HEK293 (cell line): ENCODE data around the gene GPRIN2.

ENCODE experiments used
- BCL11A ChIP-seq: fragments of 450-650 bp; formaldehyde crosslinking; IDR thresholded peaks from 2 replicates; pipeline ENCODE4 v1.5.1; 2016; ENCODE audit warnings: low read depth, missing biosample characterization, missing genetic modification characterization
- GLI4 ChIP-seq: fragments of 450-650 bp; formaldehyde crosslinking; IDR thresholded peaks from 2 replicates; pipeline ENCODE4 v1.5.1; 2016; ENCODE audit warnings: missing biosample characterization, missing genetic modification characterization
- SP3 ChIP-seq: fragments of 450-650 bp; formaldehyde crosslinking; IDR thresholded peaks from 2 replicates; pipeline ENCODE4 v1.5.1; 2016; ENCODE audit warnings: missing biosample characterization, missing genetic modification characterization
- ZNF121 ChIP-seq: fragments of 450-650 bp; formaldehyde crosslinking; IDR thresholded peaks from 2 replicates; pipeline ENCODE4 v1.5.1; 2016; ENCODE audit warnings: missing biosample characterization, missing genetic modification characterization
- ZNF202 ChIP-seq: fragments of 450-650 bp; formaldehyde crosslinking; IDR thresholded peaks from 2 replicates; pipeline ENCODE4 v1.5.1; 2016; ENCODE audit warnings: missing biosample characterization, missing genetic modification characterization, borderline replicate concordance
- ZNF24 ChIP-seq: fragments of 450-650 bp; formaldehyde crosslinking; IDR thresholded peaks from 2 replicates; pipeline ENCODE4 v1.5.1; 2016; ENCODE audit warnings: missing biosample characterization, missing genetic modification characterization
- ZNF266 ChIP-seq: fragments of 450-650 bp; formaldehyde crosslinking; IDR thresholded peaks from 2 replicates; pipeline ENCODE4 v1.5.1; 2016; ENCODE audit warnings: missing biosample characterization, missing genetic modification characterization, low read depth
- ZNF311 ChIP-seq: fragments of 450-650 bp; formaldehyde crosslinking; IDR thresholded peaks from 2 replicates; pipeline ENCODE4 v1.5.1; 2017; ENCODE audit warnings: missing biosample characterization, missing genetic modification characterization, borderline replicate concordance
- ZNF391 ChIP-seq: fragments of 450-650 bp; formaldehyde crosslinking; IDR thresholded peaks from 2 replicates; pipeline ENCODE4 v1.5.1; 2016; ENCODE audit warnings: low read depth, missing biosample characterization, missing genetic modification characterization, borderline replicate concordance
- ZNF510 ChIP-seq: fragments of 450-650 bp; formaldehyde crosslinking; IDR thresholded peaks from 2 replicates; pipeline ENCODE4 v1.5.1; 2018; ENCODE audit warnings: mild to moderate bottlenecking, missing genetic modification characterization, missing biosample characterization; ENCODE audit not compliant: insufficient replicate concordance
- ZNF571 ChIP-seq: fragments of 450-650 bp; formaldehyde crosslinking; IDR thresholded peaks from 2 replicates; pipeline ENCODE4 v1.5.0; 2017; ENCODE audit warnings: missing biosample characterization, missing genetic modification characterization
- ZNF623 ChIP-seq: fragments of 450-650 bp; formaldehyde crosslinking; IDR thresholded peaks from 2 replicates; pipeline ENCODE4 v1.5.1; 2016; ENCODE audit warnings: missing biosample characterization, missing genetic modification characterization
- ZNF677 ChIP-seq: fragments of 450-650 bp; IDR thresholded peaks from 2 replicates; pipeline ENCODE4 v1.5.0; 2018; ENCODE audit warnings: missing biosample characterization, mild to moderate bottlenecking, missing genetic modification characterization, moderate library complexity
- ZNF76 ChIP-seq: fragments of 450-650 bp; formaldehyde crosslinking; IDR thresholded peaks from 2 replicates; pipeline ENCODE4; 2016; ENCODE audit warnings: low read depth, missing biosample characterization, missing genetic modification characterization, borderline replicate concordance
- ZNF830 ChIP-seq: fragments of 450-650 bp; IDR thresholded peaks from 2 replicates; pipeline ENCODE4 v1.5.0; 2018; ENCODE audit warnings: missing biosample characterization, missing genetic modification characterization, low read depth, mild to moderate bottlenecking, moderate library complexity
- ZSCAN23 ChIP-seq: fragments of 450-650 bp; formaldehyde crosslinking; IDR thresholded peaks from 2 replicates; pipeline ENCODE4 v1.5.1; 2016; ENCODE audit warnings: missing biosample characterization, missing genetic modification characterization
- TF ChIP-seq, protein P1 (sequence below): fragments of 450-650 bp; formaldehyde crosslinking; IDR thresholded peaks from 2 replicates; pipeline ENCODE4 v1.5.1; 2016; ENCODE audit warnings: missing biosample characterization, missing genetic modification characterization, borderline replicate concordance
- TF ChIP-seq, protein P2 (sequence below): fragments of 450-650 bp; formaldehyde crosslinking; optimal IDR thresholded peaks from 2 replicates; pipeline ENCODE3; 2016; ENCODE audit warnings: missing biosample characterization, mild to moderate bottlenecking, missing genetic modification characterization
- TF ChIP-seq, protein P3 (sequence below): fragments of 450-650 bp; formaldehyde crosslinking; IDR thresholded peaks from 2 replicates; pipeline ENCODE4; 2016; ENCODE audit warnings: missing biosample characterization, missing genetic modification characterization
- TF ChIP-seq, protein P4 (sequence below): fragments of 450-650 bp; formaldehyde crosslinking; IDR thresholded peaks from 2 replicates; pipeline ENCODE4 v1.5.1; 2016; ENCODE audit warnings: missing biosample characterization, missing genetic modification characterization
- TF ChIP-seq, protein P5 (sequence below): fragments of 450-650 bp; formaldehyde crosslinking; IDR thresholded peaks from 2 replicates; pipeline ENCODE4 v1.5.1; 2017; ENCODE audit warnings: missing biosample characterization, missing genetic modification characterization
- TF ChIP-seq, protein P6 (sequence below): fragments of 450-650 bp; formaldehyde crosslinking; IDR thresholded peaks from 2 replicates; pipeline ENCODE4 v1.5.1; 2016; ENCODE audit warnings: missing biosample characterization, missing genetic modification characterization
- TF ChIP-seq, protein P7 (sequence below): fragments of 450-650 bp; formaldehyde crosslinking; IDR thresholded peaks from 2 replicates; pipeline ENCODE4 v1.5.1; 2016; ENCODE audit warnings: missing biosample characterization, missing genetic modification characterization

GPRIN2 gene

DNA sequence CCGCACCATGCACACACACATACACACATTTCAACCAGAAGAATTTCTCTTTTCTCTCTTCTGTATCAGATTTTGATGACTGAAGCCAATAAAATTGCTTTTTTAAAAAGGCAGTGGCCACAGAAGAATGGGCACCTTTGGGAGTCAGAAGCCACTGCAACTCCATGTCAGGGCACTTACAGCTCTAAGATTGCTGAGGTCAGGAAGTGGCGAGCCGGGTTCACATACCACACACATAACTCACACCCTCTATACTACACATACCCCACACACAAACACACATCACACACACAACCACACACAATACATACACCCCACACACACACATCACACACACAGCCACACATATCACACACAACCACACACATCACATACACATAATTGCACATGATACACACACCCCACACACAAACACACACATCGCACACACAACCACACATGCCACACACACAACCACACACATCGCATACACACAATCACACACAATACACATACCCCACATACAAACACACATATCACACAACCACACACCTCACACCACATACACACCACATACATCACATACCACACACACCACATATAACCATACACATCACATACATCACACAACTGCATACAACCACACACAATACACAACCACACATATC, 31.2 kb downstream of the GPRIN2 start (continued):
- TF ChIP-seq, protein P1, sequence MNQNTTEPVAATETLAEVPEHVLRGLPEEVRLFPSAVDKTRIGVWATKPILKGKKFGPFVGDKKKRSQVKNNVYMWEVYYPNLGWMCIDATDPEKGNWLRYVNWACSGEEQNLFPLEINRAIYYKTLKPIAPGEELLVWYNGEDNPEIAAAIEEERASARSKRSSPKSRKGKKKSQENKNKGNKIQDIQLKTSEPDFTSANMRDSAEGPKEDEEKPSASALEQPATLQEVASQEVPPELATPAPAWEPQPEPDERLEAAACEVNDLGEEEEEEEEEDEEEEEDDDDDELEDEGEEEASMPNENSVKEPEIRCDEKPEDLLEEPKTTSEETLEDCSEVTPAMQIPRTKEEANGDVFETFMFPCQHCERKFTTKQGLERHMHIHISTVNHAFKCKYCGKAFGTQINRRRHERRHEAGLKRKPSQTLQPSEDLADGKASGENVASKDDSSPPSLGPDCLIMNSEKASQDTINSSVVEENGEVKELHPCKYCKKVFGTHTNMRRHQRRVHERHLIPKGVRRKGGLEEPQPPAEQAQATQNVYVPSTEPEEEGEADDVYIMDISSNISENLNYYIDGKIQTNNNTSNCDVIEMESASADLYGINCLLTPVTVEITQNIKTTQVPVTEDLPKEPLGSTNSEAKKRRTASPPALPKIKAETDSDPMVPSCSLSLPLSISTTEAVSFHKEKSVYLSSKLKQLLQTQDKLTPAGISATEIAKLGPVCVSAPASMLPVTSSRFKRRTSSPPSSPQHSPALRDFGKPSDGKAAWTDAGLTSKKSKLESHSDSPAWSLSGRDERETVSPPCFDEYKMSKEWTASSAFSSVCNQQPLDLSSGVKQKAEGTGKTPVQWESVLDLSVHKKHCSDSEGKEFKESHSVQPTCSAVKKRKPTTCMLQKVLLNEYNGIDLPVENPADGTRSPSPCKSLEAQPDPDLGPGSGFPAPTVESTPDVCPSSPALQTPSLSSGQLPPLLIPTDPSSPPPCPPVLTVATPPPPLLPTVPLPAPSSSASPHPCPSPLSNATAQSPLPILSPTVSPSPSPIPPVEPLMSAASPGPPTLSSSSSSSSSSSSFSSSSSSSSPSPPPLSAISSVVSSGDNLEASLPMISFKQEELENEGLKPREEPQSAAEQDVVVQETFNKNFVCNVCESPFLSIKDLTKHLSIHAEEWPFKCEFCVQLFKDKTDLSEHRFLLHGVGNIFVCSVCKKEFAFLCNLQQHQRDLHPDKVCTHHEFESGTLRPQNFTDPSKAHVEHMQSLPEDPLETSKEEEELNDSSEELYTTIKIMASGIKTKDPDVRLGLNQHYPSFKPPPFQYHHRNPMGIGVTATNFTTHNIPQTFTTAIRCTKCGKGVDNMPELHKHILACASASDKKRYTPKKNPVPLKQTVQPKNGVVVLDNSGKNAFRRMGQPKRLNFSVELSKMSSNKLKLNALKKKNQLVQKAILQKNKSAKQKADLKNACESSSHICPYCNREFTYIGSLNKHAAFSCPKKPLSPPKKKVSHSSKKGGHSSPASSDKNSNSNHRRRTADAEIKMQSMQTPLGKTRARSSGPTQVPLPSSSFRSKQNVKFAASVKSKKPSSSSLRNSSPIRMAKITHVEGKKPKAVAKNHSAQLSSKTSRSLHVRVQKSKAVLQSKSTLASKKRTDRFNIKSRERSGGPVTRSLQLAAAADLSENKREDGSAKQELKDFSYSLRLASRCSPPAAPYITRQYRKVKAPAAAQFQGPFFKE (tag by site-specific recombination): peak; percentile 92
- TF ChIP-seq ZNF571 (tag by site-specific recombination) (peak; percentile 92), ZNF623 (no peak), ZNF266 (tag by site-specific recombination) (peak; percentile 23), ZNF76 (tag by site-specific recombination) (no peak), ZNF202 (tag by site-specific recombination) (peak; percentile 6; the same call in 1 of the 2 replicates), ZNF391 (tag by site-specific recombination) (peak; percentile 12; the same call in 1 of the 2 replicates), ZNF24 (tag by site-specific recombination) (no peak), BCL11A (tag by site-specific recombination) (peak; percentile 62), GLI4 (tag by site-specific recombination) (peak; percentile 70; the same call in 1 of the 2 replicates), ZNF677 (tag by site-specific recombination) (no peak), ZNF510 (tag by site-specific recombination) (no peak), ZNF830 (no peak), ZNF121 (no peak), SP3 (tag by site-specific recombination) (no peak), ZSCAN23 (tag by site-specific recombination) (0 out of 2 replicates have a peak, but pooled peaks have one; percentile 89), ZNF311 (tag by site-specific recombination) (0 out of 2 replicates have a peak, but pooled peaks have one; percentile 36)
- TF ChIP-seq, protein P2, sequence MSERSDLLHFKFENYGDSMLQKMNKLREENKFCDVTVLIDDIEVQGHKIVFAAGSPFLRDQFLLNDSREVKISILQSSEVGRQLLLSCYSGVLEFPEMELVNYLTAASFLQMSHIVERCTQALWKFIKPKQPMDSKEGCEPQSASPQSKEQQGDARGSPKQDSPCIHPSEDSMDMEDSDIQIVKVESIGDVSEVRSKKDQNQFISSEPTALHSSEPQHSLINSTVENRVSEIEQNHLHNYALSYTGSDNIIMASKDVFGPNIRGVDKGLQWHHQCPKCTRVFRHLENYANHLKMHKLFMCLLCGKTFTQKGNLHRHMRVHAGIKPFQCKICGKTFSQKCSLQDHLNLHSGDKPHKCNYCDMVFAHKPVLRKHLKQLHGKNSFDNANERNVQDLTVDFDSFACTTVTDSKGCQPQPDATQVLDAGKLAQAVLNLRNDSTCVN (tag by site-specific recombination): peak; percentile 29
- TF ChIP-seq, protein P3, sequence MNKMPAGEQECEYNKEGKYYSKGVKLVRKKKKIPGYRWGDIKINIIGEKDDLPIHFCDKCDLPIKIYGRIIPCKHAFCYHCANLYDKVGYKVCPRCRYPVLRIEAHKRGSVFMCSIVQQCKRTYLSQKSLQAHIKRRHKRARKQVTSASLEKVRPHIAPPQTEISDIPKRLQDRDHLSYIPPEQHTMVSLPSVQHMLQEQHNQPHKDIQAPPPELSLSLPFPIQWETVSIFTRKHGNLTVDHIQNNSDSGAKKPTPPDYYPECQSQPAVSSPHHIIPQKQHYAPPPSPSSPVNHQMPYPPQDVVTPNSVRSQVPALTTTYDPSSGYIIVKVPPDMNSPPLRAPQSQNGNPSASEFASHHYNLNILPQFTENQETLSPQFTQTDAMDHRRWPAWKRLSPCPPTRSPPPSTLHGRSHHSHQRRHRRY (tag by site-specific recombination): 0 out of 2 replicates have a peak, but pooled peaks have one; percentile 37
- TF ChIP-seq, protein P4, sequence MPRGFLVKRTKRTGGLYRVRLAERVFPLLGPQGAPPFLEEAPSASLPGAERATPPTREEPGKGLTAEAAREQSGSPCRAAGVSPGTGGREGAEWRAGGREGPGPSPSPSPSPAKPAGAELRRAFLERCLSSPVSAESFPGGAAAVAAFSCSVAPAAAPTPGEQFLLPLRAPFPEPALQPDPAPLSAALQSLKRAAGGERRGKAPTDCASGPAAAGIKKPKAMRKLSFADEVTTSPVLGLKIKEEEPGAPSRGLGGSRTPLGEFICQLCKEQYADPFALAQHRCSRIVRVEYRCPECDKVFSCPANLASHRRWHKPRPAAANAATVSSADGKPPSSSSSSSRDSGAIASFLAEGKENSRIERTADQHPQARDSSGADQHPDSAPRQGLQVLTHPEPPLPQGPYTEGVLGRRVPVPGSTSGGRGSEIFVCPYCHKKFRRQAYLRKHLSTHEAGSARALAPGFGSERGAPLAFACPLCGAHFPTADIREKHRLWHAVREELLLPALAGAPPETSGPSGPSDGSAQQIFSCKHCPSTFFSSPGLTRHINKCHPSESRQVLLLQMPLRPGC (tag by site-specific recombination): peak; percentile 9; the same call in 1 of the 2 replicates
- TF ChIP-seq, protein P5, sequence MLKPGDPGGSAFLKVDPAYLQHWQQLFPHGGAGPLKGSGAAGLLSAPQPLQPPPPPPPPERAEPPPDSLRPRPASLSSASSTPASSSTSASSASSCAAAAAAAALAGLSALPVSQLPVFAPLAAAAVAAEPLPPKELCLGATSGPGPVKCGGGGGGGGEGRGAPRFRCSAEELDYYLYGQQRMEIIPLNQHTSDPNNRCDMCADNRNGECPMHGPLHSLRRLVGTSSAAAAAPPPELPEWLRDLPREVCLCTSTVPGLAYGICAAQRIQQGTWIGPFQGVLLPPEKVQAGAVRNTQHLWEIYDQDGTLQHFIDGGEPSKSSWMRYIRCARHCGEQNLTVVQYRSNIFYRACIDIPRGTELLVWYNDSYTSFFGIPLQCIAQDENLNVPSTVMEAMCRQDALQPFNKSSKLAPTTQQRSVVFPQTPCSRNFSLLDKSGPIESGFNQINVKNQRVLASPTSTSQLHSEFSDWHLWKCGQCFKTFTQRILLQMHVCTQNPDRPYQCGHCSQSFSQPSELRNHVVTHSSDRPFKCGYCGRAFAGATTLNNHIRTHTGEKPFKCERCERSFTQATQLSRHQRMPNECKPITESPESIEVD (tag by site-specific recombination): no peak
- TF ChIP-seq, protein P6, sequence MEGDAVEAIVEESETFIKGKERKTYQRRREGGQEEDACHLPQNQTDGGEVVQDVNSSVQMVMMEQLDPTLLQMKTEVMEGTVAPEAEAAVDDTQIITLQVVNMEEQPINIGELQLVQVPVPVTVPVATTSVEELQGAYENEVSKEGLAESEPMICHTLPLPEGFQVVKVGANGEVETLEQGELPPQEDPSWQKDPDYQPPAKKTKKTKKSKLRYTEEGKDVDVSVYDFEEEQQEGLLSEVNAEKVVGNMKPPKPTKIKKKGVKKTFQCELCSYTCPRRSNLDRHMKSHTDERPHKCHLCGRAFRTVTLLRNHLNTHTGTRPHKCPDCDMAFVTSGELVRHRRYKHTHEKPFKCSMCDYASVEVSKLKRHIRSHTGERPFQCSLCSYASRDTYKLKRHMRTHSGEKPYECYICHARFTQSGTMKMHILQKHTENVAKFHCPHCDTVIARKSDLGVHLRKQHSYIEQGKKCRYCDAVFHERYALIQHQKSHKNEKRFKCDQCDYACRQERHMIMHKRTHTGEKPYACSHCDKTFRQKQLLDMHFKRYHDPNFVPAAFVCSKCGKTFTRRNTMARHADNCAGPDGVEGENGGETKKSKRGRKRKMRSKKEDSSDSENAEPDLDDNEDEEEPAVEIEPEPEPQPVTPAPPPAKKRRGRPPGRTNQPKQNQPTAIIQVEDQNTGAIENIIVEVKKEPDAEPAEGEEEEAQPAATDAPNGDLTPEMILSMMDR (tag by site-specific recombination): no peak
- TF ChIP-seq, protein P7, sequence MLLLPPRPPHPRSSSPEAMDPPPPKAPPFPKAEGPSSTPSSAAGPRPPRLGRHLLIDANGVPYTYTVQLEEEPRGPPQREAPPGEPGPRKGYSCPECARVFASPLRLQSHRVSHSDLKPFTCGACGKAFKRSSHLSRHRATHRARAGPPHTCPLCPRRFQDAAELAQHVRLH (tag by site-specific recombination): peak; percentile 58; the same call in 1 of the 2 replicates
